ENCODE results near the gene C14orf119.

C14orf119 gene

DNA sequence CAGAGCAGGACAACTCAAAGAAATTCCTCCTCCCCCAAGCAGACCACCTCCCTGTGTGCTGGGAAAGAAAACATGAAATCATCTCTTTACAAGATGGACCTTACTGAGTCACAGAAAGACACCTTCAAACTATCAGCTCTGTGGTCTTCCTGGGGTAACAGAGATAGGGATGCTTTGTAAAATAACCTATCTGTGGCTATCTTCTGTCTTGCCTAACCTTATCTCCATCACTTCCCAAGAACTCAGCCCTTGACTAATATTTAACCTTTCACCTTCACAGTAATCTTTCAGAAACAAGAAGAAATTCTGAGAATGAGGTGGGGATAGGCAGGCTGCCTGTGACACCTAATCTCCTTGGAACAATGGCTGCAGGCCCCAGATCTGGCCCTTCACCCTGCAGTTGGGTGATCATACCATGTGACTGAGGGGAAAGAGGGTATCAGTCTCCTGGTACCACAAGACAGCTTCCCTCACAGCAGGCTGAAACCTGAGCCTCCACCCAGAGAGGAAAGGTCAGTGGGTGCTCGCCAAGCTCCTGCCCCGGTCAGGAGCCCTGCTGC, 51.1 kb downstream of the C14orf119 start:
- no peak overlapping the region for H3K27ac ChIP-seq (ENCODE audit: low read depth, low read length)
- H3K27me3 ChIP-seq (ENCODE audit: control insufficient read depth, insufficient read depth, low read length) = no peaks in the 10 kb centered on the region
- no peak overlapping the region for H3K9ac ChIP-seq (ENCODE audit: low read length)
- peaks cover 15% of the 10 kb centered on the region; the same call in 1 of the 2 replicates for H3K4me1 ChIP-seq (ENCODE audit: control insufficient read depth, insufficient read depth, low read length)
- H3K4me3 ChIP-seq (ENCODE audit: low read depth, low read length) = no peak overlapping the region
- no peaks in the 10 kb centered on the region for H3K9me3 ChIP-seq (ENCODE audit: control insufficient read depth, insufficient read depth, low read depth, low read length)
- H3K36me3 ChIP-seq (ENCODE audit: control insufficient read depth, insufficient read depth, low read length) = peaks cover 73% of the 10 kb centered on the region

DNA sequence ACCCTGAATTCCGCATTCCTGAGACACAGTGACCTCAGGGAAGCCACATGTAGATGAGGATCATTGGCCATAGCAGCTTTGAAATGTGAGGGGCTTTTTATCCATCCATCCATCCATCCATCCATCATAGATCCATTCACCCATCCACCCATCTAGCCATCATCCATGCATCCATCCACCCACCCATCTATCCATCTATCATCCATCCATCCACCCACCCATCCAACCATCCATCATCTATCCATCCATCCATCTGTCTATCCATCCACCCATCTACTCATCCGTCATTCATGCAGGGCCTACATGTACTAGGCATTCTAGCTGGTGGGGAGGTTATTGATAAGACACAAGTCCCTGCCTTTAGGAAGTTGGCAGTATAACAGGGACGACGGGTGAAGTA, 51.7 kb downstream of the C14orf119 start:
- Histone ChIP-seq H3K9me3 (ENCODE audit: control insufficient read depth, insufficient read depth, low read depth, low read length) (no peaks in the 10 kb centered on the region), H3K4me1 (ENCODE audit: control insufficient read depth, insufficient read depth, low read length) (peaks cover 15% of the 10 kb centered on the region; the same call in 1 of the 2 replicates), H3K4me3 (ENCODE audit: low read depth, low read length) (no peak overlapping the region), H3K27me3 (ENCODE audit: control insufficient read depth, insufficient read depth, low read length) (no peaks in the 10 kb centered on the region), H3K27ac (ENCODE audit: low read depth, low read length) (no peak overlapping the region), H3K9ac (ENCODE audit: low read length) (no peak overlapping the region), H3K36me3 (ENCODE audit: control insufficient read depth, insufficient read depth, low read length) (peaks cover 69% of the 10 kb centered on the region)

DNA sequence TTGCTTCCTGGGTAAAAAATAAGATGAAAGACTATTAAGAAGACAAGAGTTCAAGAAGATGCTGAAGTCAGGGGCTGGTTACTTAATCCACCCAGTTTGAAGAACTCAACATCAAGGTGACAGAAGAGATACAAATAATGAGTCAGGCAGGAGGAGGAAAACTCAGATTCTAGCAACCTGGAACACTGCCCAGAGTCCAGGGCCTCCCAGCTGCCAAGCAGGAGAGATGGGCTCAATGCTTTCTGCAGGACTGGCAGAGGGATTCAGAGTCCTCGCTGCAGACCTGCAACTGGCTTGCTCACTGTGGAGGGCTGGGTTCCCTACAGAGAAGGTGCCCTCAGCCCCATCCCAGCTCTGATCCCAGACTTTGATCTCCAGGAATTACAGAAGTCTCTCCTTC, 52.4 kb downstream of the C14orf119 start:
- peaks cover 15% of the 10 kb centered on the region; the same call in 1 of the 2 replicates for H3K4me1 ChIP-seq (ENCODE audit: control insufficient read depth, insufficient read depth, low read length)
- no peaks in the 10 kb centered on the region for H3K27me3 ChIP-seq (ENCODE audit: control insufficient read depth, insufficient read depth, low read length)
- peaks cover 63% of the 10 kb centered on the region for H3K36me3 ChIP-seq (ENCODE audit: control insufficient read depth, insufficient read depth, low read length)
- H3K4me3 ChIP-seq (ENCODE audit: low read depth, low read length) = no peak overlapping the region
- no peaks in the 10 kb centered on the region for H3K9me3 ChIP-seq (ENCODE audit: control insufficient read depth, insufficient read depth, low read depth, low read length)
- H3K9ac ChIP-seq (ENCODE audit: low read length) = no peak overlapping the region
- H3K27ac ChIP-seq (ENCODE audit: low read depth, low read length) = no peak overlapping the region

DNA sequence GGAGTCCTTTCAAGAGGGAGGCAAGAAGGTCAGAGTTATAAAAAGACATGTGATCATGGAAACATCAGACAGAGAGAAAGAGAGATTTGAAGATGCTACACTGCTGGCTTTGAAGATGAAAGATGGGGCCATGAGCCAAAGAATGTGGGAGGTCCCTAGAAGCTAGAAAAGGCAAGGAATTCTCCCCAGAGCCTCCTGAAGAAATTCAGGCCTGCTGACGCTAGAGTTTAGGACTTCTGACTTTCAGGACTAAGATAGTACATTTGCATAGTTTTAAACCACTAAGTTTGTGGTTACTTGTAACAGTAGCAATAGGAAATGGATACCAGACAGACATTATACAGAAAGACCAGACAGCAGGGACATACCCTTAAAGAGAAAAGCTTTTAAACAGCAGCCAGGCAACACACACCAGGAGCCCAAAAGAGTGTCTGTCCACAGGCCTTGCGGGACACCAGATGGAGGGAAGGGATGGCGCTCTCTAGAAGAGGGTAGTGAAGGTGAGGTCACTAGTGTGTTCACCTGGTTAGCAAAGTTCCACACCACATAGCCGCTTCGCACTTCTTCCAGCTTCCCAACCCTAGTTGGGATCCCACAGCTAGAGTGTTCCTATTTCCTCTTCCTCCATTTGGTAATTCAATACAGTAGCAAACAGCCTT, 53.4 kb downstream of the C14orf119 start:
- Histone ChIP-seq H3K4me1 (ENCODE audit: control insufficient read depth, insufficient read depth, low read length) (peaks cover 16% of the 10 kb centered on the region; the same call in 1 of the 2 replicates), H3K9ac (ENCODE audit: low read length) (no peak overlapping the region)

DNA sequence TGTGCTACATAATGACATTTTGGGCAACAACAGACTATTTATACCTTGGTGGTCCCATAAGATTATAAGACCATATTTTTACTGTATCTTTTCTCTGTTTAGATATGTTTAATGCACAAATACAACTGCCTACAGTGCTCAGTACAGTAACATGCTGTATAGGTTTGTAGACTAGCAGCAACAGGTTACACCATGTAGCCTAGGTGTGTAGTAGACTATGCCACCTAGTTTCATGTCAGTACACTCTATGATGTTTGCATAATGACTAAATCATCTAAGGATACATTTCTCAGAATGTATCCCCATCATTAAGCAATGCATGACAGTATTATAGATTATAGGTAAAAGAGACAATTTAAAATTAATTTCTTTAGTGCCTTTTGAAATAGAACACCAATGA, 54.4 kb downstream of the C14orf119 start:
- H3K27me3 ChIP-seq (ENCODE audit: control insufficient read depth, insufficient read depth, low read length) = no peaks in the 10 kb centered on the region
- no peak overlapping the region for H3K4me3 ChIP-seq (ENCODE audit: low read depth, low read length)
- no peak overlapping the region for H3K27ac ChIP-seq (ENCODE audit: low read depth, low read length)
- H3K9ac ChIP-seq (ENCODE audit: low read length) = no peak overlapping the region
- no peaks in the 10 kb centered on the region for H3K9me3 ChIP-seq (ENCODE audit: control insufficient read depth, insufficient read depth, low read depth, low read length)
- peaks cover 26% of the 10 kb centered on the region for H3K4me1 ChIP-seq (ENCODE audit: control insufficient read depth, insufficient read depth, low read length)
- peaks cover 52% of the 10 kb centered on the region for H3K36me3 ChIP-seq (ENCODE audit: control insufficient read depth, insufficient read depth, low read length)

More for the DNA sequence above, 53.4 kb downstream of the C14orf119 start:
- H3K27me3 ChIP-seq (ENCODE audit: control insufficient read depth, insufficient read depth, low read length) = no peaks in the 10 kb centered on the region
- H3K4me3 ChIP-seq (ENCODE audit: low read depth, low read length) = no peak overlapping the region
- H3K36me3 ChIP-seq (ENCODE audit: control insufficient read depth, insufficient read depth, low read length) = peaks cover 52% of the 10 kb centered on the region
- H3K27ac ChIP-seq (ENCODE audit: low read depth, low read length) = no peak overlapping the region
- no peaks in the 10 kb centered on the region for H3K9me3 ChIP-seq (ENCODE audit: control insufficient read depth, insufficient read depth, low read depth, low read length)
